Neural progenitor cell (in vitro differentiated cells): ENCODE data around the gene USP16. TPM values are rescaled to one million over a fixed set of nuclear protein-coding genes. Genes with fewer than 3 reads are reported as not detected.

Experiments
- DNase-seq: peaks from one replicate; pipeline ENCODE4 v3.0.0-alpha.2; 2016; ENCODE audit warnings: low spot score
- H2AFZ ChIP-seq: fragments of 200-600 bp; sonication (generic); replicated peaks from 2 replicates; pipeline ENCODE4 v1.6.1; 2016; ENCODE audit warnings: antibody characterized with exemption
- H3F3A ChIP-seq: fragments of 200-600 bp; sonication (generic); 2 replicates; pipeline ENCODE4 v1.6.1; 2016; ENCODE audit warnings: antibody characterized with exemption, low read depth
- H3K27ac ChIP-seq: fragments of 200-600 bp; sonication (generic); 2 replicates; pipeline ENCODE4 v1.5.1; 2016; ENCODE audit warnings: mild to moderate bottlenecking
- H3K27me3 ChIP-seq: fragments of 200-600 bp; sonication (generic); 2 replicates; pipeline ENCODE4 v1.6.1; 2016; ENCODE audit warnings: mild to moderate bottlenecking, moderate library complexity
- H3K36me3 ChIP-seq: fragments of 200-600 bp; sonication (generic); 2 replicates; pipeline ENCODE4 v1.5.1; 2016
- H3K4me1 ChIP-seq: fragments of 200-600 bp; sonication (generic); 2 replicates; pipeline ENCODE4 v1.6.1; 2016; ENCODE audit warnings: mixed run types
- H3K4me2 ChIP-seq: fragments of 200-600 bp; sonication (generic); 2 replicates; pipeline ENCODE4 v1.6.1; 2016
- H3K4me3 ChIP-seq: fragments of 200-600 bp; sonication (generic); 2 replicates; pipeline ENCODE4 v1.5.1; 2016
- H3K79me2 ChIP-seq: fragments of 200-600 bp; sonication (generic); 2 replicates; pipeline ENCODE4 v1.6.1; 2016; ENCODE audit warnings: low read depth
- H3K9ac ChIP-seq: fragments of 200-600 bp; sonication (generic); 2 replicates; pipeline ENCODE4 v1.6.1; 2016
- H3K9me3 ChIP-seq: fragments of 200-600 bp; sonication (generic); 2 replicates; pipeline ENCODE4 v1.5.1; 2016; ENCODE audit warnings: low read depth
- H4K20me1 ChIP-seq: fragments of 200-600 bp; sonication (generic); 2 replicates; pipeline ENCODE4 v1.6.1; 2016; ENCODE audit warnings: low read depth
- H3K27ac Mint-ChIP-seq: 3 replicates; pipeline ENCODE4 v1.8.0; 2021; ENCODE audit warnings: mixed read lengths
- H3K27me3 Mint-ChIP-seq: 2 replicates; pipeline ENCODE4 v1.8.0; 2022; ENCODE audit warnings: low read depth, mild to moderate bottlenecking, inconsistent platforms, moderate library complexity, mixed read lengths; ENCODE audit not compliant: insufficient read depth
- H3K36me3 Mint-ChIP-seq: 3 replicates; pipeline ENCODE4 v1.8.0; 2021; ENCODE audit warnings: mixed read lengths
- H3K4me1 Mint-ChIP-seq: 3 replicates; pipeline ENCODE4 v1.8.0; 2021; ENCODE audit warnings: mixed read lengths
- H3K4me3 Mint-ChIP-seq: 3 replicates; pipeline ENCODE4 v1.8.0; 2021; ENCODE audit warnings: mild to moderate bottlenecking, moderate library complexity, mixed read lengths
- H3K9me3 Mint-ChIP-seq: 3 replicates; pipeline ENCODE4 v1.8.0; 2020; ENCODE audit warnings: mixed read lengths
- EZH2 ChIP-seq: fragments of 200-600 bp; sonication (generic); IDR thresholded peaks from 2 replicates; pipeline ENCODE4 v1.6.1; 2017; ENCODE audit warnings: antibody characterized with exemption, mild to moderate bottlenecking, moderate library complexity
- EZH2phosphoT487 ChIP-seq: fragments of 200-600 bp; sonication (generic); IDR thresholded peaks from 2 replicates; pipeline ENCODE4 v1.6.1; 2017; ENCODE audit warnings: antibody characterized with exemption
- total RNA-seq: library from RNA; depleted of rRNA; stranded (reverse); fragments of >200 nt; gene quantifications from 2 replicates; pipeline ENCODE4 v1.2.3, GENCODE V29; 2015; ENCODE audit warnings: low replicate concordance
- TF ChIP-seq, protein P1 (sequence below): fragments of 200-600 bp; sonication (generic); IDR thresholded peaks from 2 replicates; pipeline ENCODE4 v1.5.1; 2017; ENCODE audit warnings: antibody characterized with exemption, mild to moderate bottlenecking

USP16 gene
- total RNA-seq, 1 donor from 2014 or later: 38.5 TPM

DNA sequence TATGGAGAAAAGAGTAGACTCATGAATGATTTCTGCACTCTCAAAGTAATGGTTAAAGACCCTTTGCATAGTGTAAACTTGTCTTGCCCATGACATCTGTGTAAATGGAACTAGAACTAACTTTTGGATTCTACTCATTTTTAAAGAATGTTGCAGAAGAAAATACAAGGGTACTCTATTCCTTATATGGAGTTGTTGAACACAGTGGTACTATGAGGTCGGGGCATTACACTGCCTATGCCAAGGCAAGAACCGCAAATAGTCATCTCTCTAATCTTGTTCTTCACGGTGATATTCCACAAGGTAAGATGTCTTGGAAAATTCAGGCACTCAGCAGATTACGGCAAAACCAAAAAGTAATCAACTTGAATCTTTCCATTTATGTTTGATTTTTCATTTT lies 29.2 kb downstream of the USP16 start:
- no peaks in the 10 kb centered on the region for H3K9me3 Mint-ChIP-seq
- no peaks in the 10 kb centered on the region for H3K4me1 Mint-ChIP-seq
- Histone ChIP-seq H3K27ac (peak overlapping the region; percentile 37), H3K4me2 (no peak overlapping the region), H3K9ac (no peak overlapping the region), H3K79me2 (no peaks in the 10 kb centered on the region), H3K9me3 (no peaks in the 10 kb centered on the region), H3K27me3 (no peaks in the 10 kb centered on the region), H3K4me3 (no peak overlapping the region), H3K4me1 (no peaks in the 10 kb centered on the region), H2AFZ (no peak overlapping the region), H3F3A (peaks cover 31% of the 10 kb centered on the region), H3K36me3 (peaks cover 22% of the 10 kb centered on the region), H4K20me1 (peaks cover 5% of the 10 kb centered on the region)
- H3K4me3 Mint-ChIP-seq: no peak overlapping the region
- no peak for DNase-seq
- peaks cover 16% of the 10 kb centered on the region for H3K36me3 Mint-ChIP-seq
- TF ChIP-seq EZH2 (no peak), EZH2phosphoT487 (no peak)
- no peak overlapping the region for H3K27ac Mint-ChIP-seq
- H3K27me3 Mint-ChIP-seq: peaks cover 5% of the 10 kb centered on the region

DNA sequence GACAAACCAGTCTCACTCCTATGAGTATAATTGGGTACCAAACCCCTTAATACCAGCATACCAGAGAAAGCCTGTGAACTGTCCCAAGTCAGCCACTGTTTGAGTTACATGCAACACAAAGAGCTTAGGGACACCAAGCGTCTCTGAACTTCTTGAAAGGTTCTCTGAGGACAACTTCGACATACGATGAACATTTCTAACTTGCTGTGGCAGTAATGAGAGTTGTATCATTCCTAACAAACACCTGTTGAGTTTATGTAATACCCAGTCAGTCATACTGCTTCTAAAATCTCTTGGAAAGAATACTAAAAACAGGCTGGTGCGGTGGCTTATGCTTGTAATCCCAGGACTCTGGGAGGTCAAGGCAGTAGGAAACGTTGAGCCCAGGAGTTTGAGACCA lies 30.6 kb downstream of the USP16 start:
- H3K4me2 ChIP-seq: no peak overlapping the region
- no peak overlapping the region for H2AFZ ChIP-seq
- Mint-ChIP-seq H3K27me3 (peaks cover 5% of the 10 kb centered on the region), H3K4me1 (no peaks in the 10 kb centered on the region), H3K27ac (no peak overlapping the region), H3K4me3 (no peak overlapping the region), H3K36me3 (peaks cover 17% of the 10 kb centered on the region), H3K9me3 (no peaks in the 10 kb centered on the region)
- no peaks in the 10 kb centered on the region for H3K79me2 ChIP-seq
- peaks cover 35% of the 10 kb centered on the region for H3K36me3 ChIP-seq
- DNase-seq: no peak
- H3K27ac ChIP-seq: no peak overlapping the region
- H4K20me1 ChIP-seq: peaks cover 8% of the 10 kb centered on the region
- peaks cover 42% of the 10 kb centered on the region for H3F3A ChIP-seq
- H3K9ac ChIP-seq: no peak overlapping the region
- no peaks in the 10 kb centered on the region for H3K27me3 ChIP-seq
- no peaks in the 10 kb centered on the region for H3K9me3 ChIP-seq
- no peaks in the 10 kb centered on the region for H3K4me1 ChIP-seq
- no peak for TF ChIP-seq EZH2phosphoT487
- H3K4me3 ChIP-seq: no peak overlapping the region

DNA sequence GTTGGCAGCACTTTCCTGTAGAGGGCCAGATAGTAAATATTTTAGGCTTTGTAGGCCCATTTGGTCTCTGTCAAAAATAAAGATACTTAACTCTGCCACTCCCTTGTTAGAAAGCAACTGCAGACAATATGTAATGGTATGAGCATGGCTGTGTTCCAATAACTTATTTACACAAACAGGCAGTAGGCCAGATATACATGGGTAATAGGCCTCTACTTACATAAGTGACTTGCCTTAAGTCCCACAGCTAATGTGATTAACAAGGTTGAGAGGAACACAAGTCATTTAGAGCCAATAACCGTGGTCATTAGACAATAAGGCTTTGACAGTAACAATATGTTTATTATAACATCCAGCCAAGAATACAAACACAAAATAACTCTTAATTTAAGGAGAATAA lies 31.5 kb downstream of the USP16 start:
- Histone ChIP-seq H3K36me3 (peaks cover 42% of the 10 kb centered on the region), H3K27me3 (no peaks in the 10 kb centered on the region), H3K27ac (no peak overlapping the region), H3F3A (peaks cover 42% of the 10 kb centered on the region), H3K79me2 (no peaks in the 10 kb centered on the region), H3K4me1 (no peaks in the 10 kb centered on the region), H3K4me2 (no peak overlapping the region), H3K9ac (no peak overlapping the region), H3K9me3 (no peaks in the 10 kb centered on the region), H3K4me3 (no peak overlapping the region), H4K20me1 (peaks cover 8% of the 10 kb centered on the region), H2AFZ (no peak overlapping the region)
- Mint-ChIP-seq H3K27me3 (peaks cover 5% of the 10 kb centered on the region), H3K27ac (no peak overlapping the region), H3K9me3 (no peaks in the 10 kb centered on the region), H3K36me3 (peaks cover 19% of the 10 kb centered on the region), H3K4me3 (no peak overlapping the region), H3K4me1 (no peaks in the 10 kb centered on the region)
- no peak for DNase-seq
- TF ChIP-seq EZH2phosphoT487 (no peak), EZH2 (no peak)
- TF ChIP-seq, protein P1, sequence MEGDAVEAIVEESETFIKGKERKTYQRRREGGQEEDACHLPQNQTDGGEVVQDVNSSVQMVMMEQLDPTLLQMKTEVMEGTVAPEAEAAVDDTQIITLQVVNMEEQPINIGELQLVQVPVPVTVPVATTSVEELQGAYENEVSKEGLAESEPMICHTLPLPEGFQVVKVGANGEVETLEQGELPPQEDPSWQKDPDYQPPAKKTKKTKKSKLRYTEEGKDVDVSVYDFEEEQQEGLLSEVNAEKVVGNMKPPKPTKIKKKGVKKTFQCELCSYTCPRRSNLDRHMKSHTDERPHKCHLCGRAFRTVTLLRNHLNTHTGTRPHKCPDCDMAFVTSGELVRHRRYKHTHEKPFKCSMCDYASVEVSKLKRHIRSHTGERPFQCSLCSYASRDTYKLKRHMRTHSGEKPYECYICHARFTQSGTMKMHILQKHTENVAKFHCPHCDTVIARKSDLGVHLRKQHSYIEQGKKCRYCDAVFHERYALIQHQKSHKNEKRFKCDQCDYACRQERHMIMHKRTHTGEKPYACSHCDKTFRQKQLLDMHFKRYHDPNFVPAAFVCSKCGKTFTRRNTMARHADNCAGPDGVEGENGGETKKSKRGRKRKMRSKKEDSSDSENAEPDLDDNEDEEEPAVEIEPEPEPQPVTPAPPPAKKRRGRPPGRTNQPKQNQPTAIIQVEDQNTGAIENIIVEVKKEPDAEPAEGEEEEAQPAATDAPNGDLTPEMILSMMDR: no peak

DNA sequence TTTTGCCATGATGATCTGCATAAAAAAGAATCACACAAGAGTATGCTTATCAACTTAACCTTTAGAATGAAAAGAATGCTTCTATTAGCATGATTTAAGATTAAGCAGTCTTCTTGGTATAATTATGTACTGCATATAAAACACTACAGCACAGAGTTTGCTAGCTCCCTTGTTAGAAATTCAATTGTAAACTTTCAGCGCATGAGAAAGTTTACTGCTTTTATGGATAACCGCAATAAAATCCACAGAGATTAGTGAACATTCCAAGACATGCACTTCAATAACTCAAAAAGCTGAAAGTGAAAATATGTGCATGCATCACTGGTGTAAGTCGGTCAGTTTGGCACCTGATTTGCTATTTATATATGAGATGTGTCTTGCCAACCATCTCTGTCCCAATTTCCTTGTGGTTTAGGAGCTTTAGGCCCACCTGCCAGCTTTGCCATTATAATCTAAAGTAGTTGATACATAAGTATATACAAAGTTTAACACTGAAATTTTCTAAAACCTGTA lies 32.1 kb downstream of the USP16 start:
- H3F3A ChIP-seq: peaks cover 42% of the 10 kb centered on the region
- H3K9me3 Mint-ChIP-seq: no peaks in the 10 kb centered on the region
- peaks cover 25% of the 10 kb centered on the region for H3K36me3 Mint-ChIP-seq
- H2AFZ ChIP-seq: no peak overlapping the region
- H3K4me2 ChIP-seq: no peak overlapping the region
- no peaks in the 10 kb centered on the region for H3K4me1 Mint-ChIP-seq
- no peak overlapping the region for H3K27ac ChIP-seq
- H3K27me3 ChIP-seq: no peaks in the 10 kb centered on the region
- TF ChIP-seq, protein P1: no peak
- TF ChIP-seq EZH2: no peak
- no peak for TF ChIP-seq EZH2phosphoT487
- H4K20me1 ChIP-seq: peaks cover 8% of the 10 kb centered on the region
- peaks cover 48% of the 10 kb centered on the region for H3K36me3 ChIP-seq
- no peak overlapping the region for H3K27ac Mint-ChIP-seq
- no peaks in the 10 kb centered on the region for H3K9me3 ChIP-seq
- H3K27me3 Mint-ChIP-seq: peaks cover 5% of the 10 kb centered on the region
- H3K9ac ChIP-seq: no peak overlapping the region
- no peaks in the 10 kb centered on the region for H3K4me1 ChIP-seq
- H3K4me3 ChIP-seq: no peak overlapping the region
- H3K79me2 ChIP-seq: no peaks in the 10 kb centered on the region
- no peak for DNase-seq
- no peak overlapping the region for H3K4me3 Mint-ChIP-seq
